ENCODE measurements around the gene ZBTB43.

DNA sequence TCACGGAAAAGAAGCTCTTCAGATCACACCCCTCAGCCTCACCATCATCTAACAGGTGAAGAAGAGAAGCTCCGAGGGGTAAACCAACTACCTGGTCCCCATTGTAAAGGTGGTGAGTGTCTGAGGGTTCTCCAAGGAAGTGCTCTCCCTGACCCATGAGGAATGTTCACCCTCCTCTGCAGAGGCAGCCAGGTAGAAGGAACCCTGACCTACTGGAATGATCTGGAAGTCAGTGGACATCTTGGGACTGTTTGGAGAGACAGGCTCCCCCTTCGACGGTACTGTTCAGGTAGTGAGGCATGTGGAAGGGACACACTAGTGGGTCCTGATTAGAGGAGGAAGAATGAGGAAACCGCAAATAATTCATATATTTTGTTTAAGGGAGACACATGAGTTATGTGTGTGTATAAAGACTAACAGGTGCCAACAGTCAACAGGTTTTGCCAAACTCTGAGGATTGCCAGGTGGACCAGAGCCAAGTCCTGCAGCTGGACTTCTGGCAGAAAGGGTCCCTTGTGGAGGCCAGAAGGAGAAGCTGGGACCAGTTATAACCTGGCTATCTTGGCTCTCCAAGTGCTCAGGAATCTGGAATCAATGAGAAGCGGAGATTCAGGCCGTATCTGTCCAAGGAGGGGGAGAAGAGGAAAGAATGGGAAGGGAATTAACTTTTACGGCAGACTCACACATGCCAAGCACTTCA lies 52.6 kb downstream of the ZBTB43 start:
- no peak for TF ChIP-seq POLR2A (IDR thresholded peaks at IDR 0.05)
- TF ChIP-seq EP300 (IDR thresholded peaks at IDR 0.05): no peak
